HEK293 (cell line): Measurements from ENCODE around the gene IRF8.

Source experiments
- BCL11B ChIP-seq: fragments of 450-650 bp; formaldehyde crosslinking; IDR thresholded peaks from 2 replicates; pipeline ENCODE4 v1.5.1; 2016; ENCODE audit warnings: low read depth, missing biosample characterization, missing genetic modification characterization
- CTCF ChIP-seq: fragments of 450-650 bp; formaldehyde crosslinking; IDR thresholded peaks from 2 replicates; pipeline ENCODE4 v1.5.1; 2016; ENCODE audit warnings: missing biosample characterization, missing genetic modification characterization
- REST ChIP-seq: fragments of 450-650 bp; formaldehyde crosslinking; IDR thresholded peaks from 2 replicates; pipeline ENCODE4 v1.5.1; 2016; ENCODE audit warnings: missing biosample characterization, missing genetic modification characterization
- SETDB1 ChIP-seq: IDR thresholded peaks from one replicate; pipeline ENCODE4 v1.6.1; 2017; ENCODE audit warnings: mild to moderate bottlenecking, low read length, moderate library complexity, mixed read lengths; ENCODE audit not compliant: insufficient read length
- ZFP3 ChIP-seq: fragments of 450-650 bp; formaldehyde crosslinking; IDR thresholded peaks from 2 replicates; pipeline ENCODE4 v1.5.1; 2016; ENCODE audit warnings: low read depth, missing biosample characterization, missing genetic modification characterization
- ZNF138 ChIP-seq: fragments of 450-650 bp; formaldehyde crosslinking; IDR thresholded peaks from 2 replicates; pipeline ENCODE4 v1.5.1; 2016; ENCODE audit warnings: missing biosample characterization, missing genetic modification characterization, borderline replicate concordance
- ZNF248 ChIP-seq: fragments of 450-650 bp; formaldehyde crosslinking; IDR thresholded peaks from 2 replicates; pipeline ENCODE4 v1.5.1; 2017; ENCODE audit warnings: missing biosample characterization, missing genetic modification characterization
- ZNF785 ChIP-seq: fragments of 450-650 bp; formaldehyde crosslinking; IDR thresholded peaks from 2 replicates; pipeline ENCODE4 v1.5.1; 2016; ENCODE audit warnings: missing biosample characterization, missing genetic modification characterization

DNA sequence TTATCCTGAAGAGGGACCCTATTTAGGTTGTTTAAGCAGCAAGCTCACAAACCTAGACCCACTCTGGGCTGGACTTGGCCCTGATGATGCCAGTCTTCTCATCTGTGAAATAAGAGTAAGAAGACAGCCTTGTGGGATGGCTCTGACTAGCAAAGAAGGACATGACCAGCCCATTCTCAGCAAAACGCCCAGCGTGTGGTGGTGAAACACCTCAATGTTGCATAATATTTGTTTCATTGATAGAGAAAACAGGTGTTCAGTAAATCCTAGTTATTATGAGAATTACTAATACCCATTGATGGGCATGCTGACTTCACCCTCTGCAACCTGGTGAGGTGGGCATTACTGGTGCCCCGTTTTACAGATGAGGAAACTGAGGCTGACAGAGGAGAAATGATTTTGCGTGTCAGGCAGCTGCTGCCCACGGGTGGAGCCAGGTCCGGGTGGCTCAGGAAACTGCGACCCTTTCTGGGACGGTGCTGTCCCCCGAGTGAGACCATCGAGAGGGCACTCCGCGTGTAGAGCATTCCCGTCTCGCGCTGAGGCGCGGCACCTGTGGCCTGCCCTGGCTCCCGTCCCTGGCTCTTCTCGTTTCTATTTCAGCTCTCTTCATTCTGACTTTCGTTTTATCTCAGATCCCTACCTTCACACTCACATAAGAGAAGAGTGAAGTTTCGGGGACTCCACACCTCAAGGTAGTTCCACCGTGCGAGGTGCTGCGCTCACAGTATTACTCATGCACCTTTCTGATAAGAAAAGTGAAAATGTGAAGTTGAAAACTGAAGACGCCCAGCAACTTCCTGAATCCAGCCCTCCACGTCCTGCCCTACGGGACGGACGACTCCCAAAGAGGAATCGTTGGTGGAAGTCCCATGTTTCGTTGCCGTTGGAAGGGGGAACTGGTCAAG, 48.5 kb downstream of the IRF8 start:
- TF ChIP-seq CTCF (tag by site-specific recombination) (no peak), ZFP3 (no peak), ZNF785 (tag by site-specific recombination) (no peak), REST (tag by site-specific recombination) (no peak), SETDB1 (no peak), ZNF248 (tag by site-specific recombination) (no peak), BCL11B (no peak), ZNF138 (tag by site-specific recombination) (no peak)
